HPDE6-E6E7 (cell line): ENCODE measurements around the gene RWDD3.

Experiments
- DNase-seq: peaks from one replicate; pipeline ENCODE4 v3.0.0; 2011; ENCODE audit warnings: missing footprints; ENCODE audit errors: extremely low spot score

The RWDD3 gene

GRCh38 chr1:95282518-95282895 is 48.5 kb downstream of the RWDD3 start:
- DNase-seq, result no peak

GRCh38 chr1:95284420-95284819 is 50.4 kb downstream of the RWDD3 start:
- DNase-seq, result no peak

- peak; percentile 26 for DNase-seq
These were observed 52.5 kb downstream of the RWDD3 start for GRCh38 chr1:95286479-95286878.

GRCh38 chr1:95287081-95287480 is 53.1 kb downstream of the RWDD3 start:
- no peak for DNase-seq

GRCh38 chr1:95287825-95288224 is 53.8 kb downstream of the RWDD3 start:
- DNase-seq, result no peak
